HK-2 (cell line): Measurements from ENCODE around the gene HSPA2.

Source experiments
- DNase-seq: peaks from one replicate; pipeline ENCODE4 v3.0.0-alpha.2; 2018; ENCODE audit not compliant: unreplicated experiment

The HSPA2 gene

GRCh38 chr14:64540208-64541202 lies at the start of gene HSPA2:
TSS of gene HSPA2 (plus strand) at chr14:64540741. CDS start at chr14:64540850, 109 bp downstream.
- peak; percentile 99 for DNase-seq

GRCh38 chr14:64491637-64492036 lies 48.9 kb upstream of the HSPA2 start:
- DNase-seq = no peak

GRCh38 chr14:64493455-64493854 lies 47.1 kb upstream of the HSPA2 start:
- no peak for DNase-seq

- no peak for DNase-seq
Measured at GRCh38 chr14:64495252-64495651, 45.3 kb upstream of the HSPA2 start.

- no peak for DNase-seq
Measured at GRCh38 chr14:64496764-64497163, 43.8 kb upstream of the HSPA2 start.

- no peak for DNase-seq
Measured at GRCh38 chr14:64500088-64500487, 40.5 kb upstream of the HSPA2 start.

GRCh38 chr14:64501411-64502171 lies 39.0 kb upstream of the HSPA2 start:
- DNase-seq = peak; percentile 58

GRCh38 chr14:64502456-64502855 lies 38.1 kb upstream of the HSPA2 start:
- no peak for DNase-seq

- DNase-seq = no peak
Measured at GRCh38 chr14:64502887-64503433, 37.6 kb upstream of the HSPA2 start.

GRCh38 chr14:64503434-64504309 lies 36.9 kb upstream of the HSPA2 start, which contains the start of gene ZBTB25:
TSS of gene ZBTB25 (minus strand) at chr14:64503838. CDS start at chr14:64490533, 13,305 bp downstream.
- DNase-seq = peak; percentile 92

- peak; percentile 90 for DNase-seq
Measured at GRCh38 chr14:64504310-64504896, 36.1 kb upstream of the HSPA2 start, which contains the start of gene ZBTB1. TSS of gene ZBTB1 (plus strand) at chr14:64504770. CDS start at chr14:64521505, 16,735 bp downstream.

GRCh38 chr14:64504897-64505794 lies 35.4 kb upstream of the HSPA2 start:
- peak; percentile 83 for DNase-seq

- no peak for DNase-seq
Measured at GRCh38 chr14:64506721-64507120, 33.8 kb upstream of the HSPA2 start.

GRCh38 chr14:64507376-64508156 lies 33.0 kb upstream of the HSPA2 start:
- DNase-seq = no peak

- DNase-seq = no peak
Measured at GRCh38 chr14:64508215-64508776, 32.2 kb upstream of the HSPA2 start.

GRCh38 chr14:64509036-64509435 lies 31.5 kb upstream of the HSPA2 start:
- no peak for DNase-seq

GRCh38 chr14:64510825-64511671 lies 29.5 kb upstream of the HSPA2 start:
- peak; percentile 41 for DNase-seq

- DNase-seq = no peak
Measured at GRCh38 chr14:64513271-64513670, 27.3 kb upstream of the HSPA2 start.
